ENCODE measurements around the gene RBM7.

The RBM7 gene, protein sequence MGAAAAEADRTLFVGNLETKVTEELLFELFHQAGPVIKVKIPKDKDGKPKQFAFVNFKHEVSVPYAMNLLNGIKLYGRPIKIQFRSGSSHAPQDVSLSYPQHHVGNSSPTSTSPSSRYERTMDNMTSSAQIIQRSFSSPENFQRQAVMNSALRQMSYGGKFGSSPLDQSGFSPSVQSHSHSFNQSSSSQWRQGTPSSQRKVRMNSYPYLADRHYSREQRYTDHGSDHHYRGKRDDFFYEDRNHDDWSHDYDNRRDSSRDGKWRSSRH

DNA sequence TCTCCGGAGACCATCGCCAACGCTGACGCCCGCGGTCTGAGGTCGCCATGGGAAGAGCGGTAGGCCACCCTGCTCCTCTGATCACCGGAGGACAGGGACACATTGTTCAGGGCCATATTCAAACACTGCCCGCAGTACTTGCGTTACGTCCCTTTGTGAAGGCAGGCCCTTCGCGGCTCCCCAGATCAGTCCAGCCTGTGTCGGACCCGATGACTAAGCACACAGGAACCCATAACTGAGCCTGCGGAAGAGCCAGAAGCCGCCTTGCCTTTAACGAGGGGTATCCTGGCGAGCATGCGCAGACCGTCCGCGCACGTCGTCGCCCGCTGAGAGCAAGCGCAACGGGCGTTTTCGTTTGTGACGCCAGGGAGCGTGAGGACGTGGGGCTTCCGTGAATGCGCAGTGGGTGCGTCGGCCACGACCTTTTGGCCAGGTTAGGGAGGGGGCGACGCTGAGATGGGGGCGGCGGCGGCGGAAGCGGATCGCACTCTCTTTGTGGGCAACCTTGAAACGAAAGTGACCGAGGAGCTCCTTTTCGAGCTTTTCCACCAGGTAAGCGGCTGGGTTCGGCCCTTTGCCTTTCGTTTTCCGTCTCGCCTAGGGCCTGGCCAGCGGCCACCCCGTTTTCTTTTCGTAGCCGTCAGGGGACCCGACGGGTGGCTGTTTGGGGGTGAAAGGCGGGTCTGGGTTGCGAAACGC is at the start of gene RBM7, which contains the start of gene C11orf71:
RBM7 (plus strand) TSS at position 451 of the 699 bp plus-strand sequence; CDS start at position 457, 6 bp downstream.
C11orf71 (minus strand) TSS at position 296 of the 699 bp plus-strand sequence; CDS start at position 116, 180 bp downstream.
- peaks cover 3% of the 10 kb centered on the region; the same call in 1 of the 2 replicates for H3K36me3 ChIP-seq (ENCODE audit: insufficient read depth, low read length)
- peaks cover 3% of the 10 kb centered on the region; the same call in 1 of the 2 replicates for H3F3A ChIP-seq (ENCODE audit: low read depth)
- no peaks in the 10 kb centered on the region for H3K9me2 ChIP-seq (replicated peaks; ENCODE audit: low read depth, low read length)
- H3K4me3 ChIP-seq (ENCODE audit: low read length, poor library complexity, severe bottlenecking): peak within 1 kb of the TSS; percentile 93
- peak within 1 kb of the TSS; percentile 89 for H2AFZ ChIP-seq (ENCODE audit: low read length)
- H3K4me1 ChIP-seq (ENCODE audit: insufficient read depth, low read length, poor library complexity, severe bottlenecking): peaks cover 62% of the 10 kb centered on the region
- no peaks in the 10 kb centered on the region for H3K27me3 ChIP-seq (ENCODE audit: insufficient read depth, low read length, poor library complexity, severe bottlenecking)
- H4K20me1 ChIP-seq (ENCODE audit: insufficient read depth, low read length, poor library complexity, severe bottlenecking): peaks cover 46% of the 10 kb centered on the region
- H3K9ac ChIP-seq (ENCODE audit: low read depth, low read length, poor library complexity, severe bottlenecking): peak within 1 kb of the TSS; percentile 97
- no peaks in the 10 kb centered on the region for H3K9me3 ChIP-seq (ENCODE audit: insufficient read depth, low read depth, low read length)
- peak within 1 kb of the TSS; percentile 95 for H3K4me2 ChIP-seq (ENCODE audit: low read depth, low read length, poor library complexity, severe bottlenecking)
- H3K79me2 ChIP-seq (ENCODE audit: insufficient read depth, low read length): peaks cover 69% of the 10 kb centered on the region
- no peak for TF ChIP-seq EZH2phosphoT487 (IDR thresholded peaks at IDR 0.05; ENCODE audit: borderline replicate concordance)
- TF ChIP-seq, protein P1, sequence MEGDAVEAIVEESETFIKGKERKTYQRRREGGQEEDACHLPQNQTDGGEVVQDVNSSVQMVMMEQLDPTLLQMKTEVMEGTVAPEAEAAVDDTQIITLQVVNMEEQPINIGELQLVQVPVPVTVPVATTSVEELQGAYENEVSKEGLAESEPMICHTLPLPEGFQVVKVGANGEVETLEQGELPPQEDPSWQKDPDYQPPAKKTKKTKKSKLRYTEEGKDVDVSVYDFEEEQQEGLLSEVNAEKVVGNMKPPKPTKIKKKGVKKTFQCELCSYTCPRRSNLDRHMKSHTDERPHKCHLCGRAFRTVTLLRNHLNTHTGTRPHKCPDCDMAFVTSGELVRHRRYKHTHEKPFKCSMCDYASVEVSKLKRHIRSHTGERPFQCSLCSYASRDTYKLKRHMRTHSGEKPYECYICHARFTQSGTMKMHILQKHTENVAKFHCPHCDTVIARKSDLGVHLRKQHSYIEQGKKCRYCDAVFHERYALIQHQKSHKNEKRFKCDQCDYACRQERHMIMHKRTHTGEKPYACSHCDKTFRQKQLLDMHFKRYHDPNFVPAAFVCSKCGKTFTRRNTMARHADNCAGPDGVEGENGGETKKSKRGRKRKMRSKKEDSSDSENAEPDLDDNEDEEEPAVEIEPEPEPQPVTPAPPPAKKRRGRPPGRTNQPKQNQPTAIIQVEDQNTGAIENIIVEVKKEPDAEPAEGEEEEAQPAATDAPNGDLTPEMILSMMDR (conservative IDR thresholded peaks at IDR 0.05; ENCODE audit: low read length): no peak; the same call in 1 of the 2 replicates

DNA sequence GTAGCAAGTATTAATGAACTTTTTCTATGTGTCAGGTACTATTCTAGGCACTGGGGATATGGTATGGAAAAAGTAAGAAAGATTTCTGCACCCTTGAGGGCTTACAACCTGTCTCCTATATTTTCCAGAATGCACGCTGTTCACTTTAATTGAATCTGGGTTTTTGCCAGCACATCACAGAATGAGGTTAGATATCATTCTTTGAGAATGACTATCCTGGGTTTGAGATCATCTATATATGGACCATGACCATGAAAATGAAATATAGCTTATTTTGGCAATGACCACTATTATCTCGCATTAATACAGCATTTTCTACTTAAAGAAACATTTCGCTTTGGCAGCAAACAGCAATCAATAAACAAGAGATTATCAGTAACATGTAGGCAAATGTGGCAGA is 47.0 kb upstream of the RBM7 start:
- Histone ChIP-seq H3K4me2 (ENCODE audit: low read depth, low read length, poor library complexity, severe bottlenecking) (no peak overlapping the region), H3K9me2 (replicated peaks; ENCODE audit: low read depth, low read length) (no peaks in the 10 kb centered on the region), H2AFZ (ENCODE audit: low read length) (no peak overlapping the region)

DNA sequence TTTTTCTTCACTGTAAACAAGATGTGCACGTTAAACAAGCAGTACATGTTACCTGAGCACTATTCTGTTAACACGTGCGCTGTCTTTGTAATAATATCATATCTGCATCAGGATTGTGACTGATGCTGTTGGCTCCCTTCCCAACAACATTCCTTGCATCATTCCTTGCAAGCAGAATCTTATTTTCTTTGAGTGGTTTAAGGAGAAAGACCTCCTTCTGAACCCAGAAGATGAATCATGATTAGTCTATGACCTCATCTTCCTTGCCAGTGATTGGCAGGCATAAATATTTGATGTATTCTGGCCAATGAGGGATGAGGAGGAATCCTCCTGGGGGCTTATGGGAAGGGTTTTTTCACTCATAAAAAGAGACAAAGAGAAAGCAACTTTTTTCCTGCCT is 46.4 kb upstream of the RBM7 start:
- no peaks in the 10 kb centered on the region for H3K79me2 ChIP-seq (ENCODE audit: insufficient read depth, low read length)
- H4K20me1 ChIP-seq (ENCODE audit: insufficient read depth, low read length, poor library complexity, severe bottlenecking): no peaks in the 10 kb centered on the region
- H3F3A ChIP-seq (ENCODE audit: low read depth): no peaks in the 10 kb centered on the region
- H3K4me2 ChIP-seq (ENCODE audit: low read depth, low read length, poor library complexity, severe bottlenecking): no peak overlapping the region
- no peaks in the 10 kb centered on the region for H3K9me2 ChIP-seq (replicated peaks; ENCODE audit: low read depth, low read length)
- no peak overlapping the region for H3K4me3 ChIP-seq (ENCODE audit: low read length, poor library complexity, severe bottlenecking)
- H2AFZ ChIP-seq (ENCODE audit: low read length): no peak overlapping the region; the same call in 1 of the 2 replicates
- no peak overlapping the region for H3K9ac ChIP-seq (ENCODE audit: low read depth, low read length, poor library complexity, severe bottlenecking)
- no peaks in the 10 kb centered on the region for H3K36me3 ChIP-seq (ENCODE audit: insufficient read depth, low read length)
- H3K4me1 ChIP-seq (ENCODE audit: insufficient read depth, low read length, poor library complexity, severe bottlenecking): no peaks in the 10 kb centered on the region
- no peaks in the 10 kb centered on the region for H3K27me3 ChIP-seq (ENCODE audit: insufficient read depth, low read length, poor library complexity, severe bottlenecking)
- H3K9me3 ChIP-seq (ENCODE audit: insufficient read depth, low read depth, low read length): no peaks in the 10 kb centered on the region
- no peak for TF ChIP-seq EZH2phosphoT487 (IDR thresholded peaks at IDR 0.05; ENCODE audit: borderline replicate concordance)
- TF ChIP-seq, protein P1 (conservative IDR thresholded peaks at IDR 0.05; ENCODE audit: low read length): no peak

More for the DNA sequence above, 47.0 kb upstream of the RBM7 start:
- Histone ChIP-seq H4K20me1 (ENCODE audit: insufficient read depth, low read length, poor library complexity, severe bottlenecking) (no peaks in the 10 kb centered on the region), H3K9me3 (ENCODE audit: insufficient read depth, low read depth, low read length) (no peaks in the 10 kb centered on the region), H3K79me2 (ENCODE audit: insufficient read depth, low read length) (no peaks in the 10 kb centered on the region), H3K36me3 (ENCODE audit: insufficient read depth, low read length) (no peaks in the 10 kb centered on the region), H3F3A (ENCODE audit: low read depth) (no peaks in the 10 kb centered on the region), H3K9ac (ENCODE audit: low read depth, low read length, poor library complexity, severe bottlenecking) (no peak overlapping the region), H3K27me3 (ENCODE audit: insufficient read depth, low read length, poor library complexity, severe bottlenecking) (no peaks in the 10 kb centered on the region), H3K4me3 (ENCODE audit: low read length, poor library complexity, severe bottlenecking) (no peak overlapping the region), H3K4me1 (ENCODE audit: insufficient read depth, low read length, poor library complexity, severe bottlenecking) (no peaks in the 10 kb centered on the region)
- no peak for TF ChIP-seq EZH2phosphoT487 (IDR thresholded peaks at IDR 0.05; ENCODE audit: borderline replicate concordance)
- TF ChIP-seq, protein P1 (conservative IDR thresholded peaks at IDR 0.05; ENCODE audit: low read length): no peak

Measured in Loucy (cell line).